Neuronal stem cell (in vitro differentiated cells): ENCODE results near the gene PDE2A.

Source experiments
- DNase-seq: peaks from one replicate; pipeline ENCODE4 v3.0.0-alpha.2; 2013; ENCODE audit warnings: low spot score
- H2AFZ ChIP-seq: one replicate; pipeline ENCODE4 v1.6.1; 2013; ENCODE audit warnings: mild to moderate bottlenecking, low read length, inconsistent platforms
- H2AK5ac ChIP-seq: 2 replicates; pipeline ENCODE4 v1.6.1; 2013; ENCODE audit warnings: low read depth, mild to moderate bottlenecking, inconsistent platforms, low read length, moderate library complexity, mixed read lengths
- H2BK120ac ChIP-seq: 2 replicates; pipeline ENCODE4 v1.6.1; 2013; ENCODE audit warnings: low read depth, mild to moderate bottlenecking, inconsistent platforms, low read length, moderate library complexity, mixed read lengths
- H2BK12ac ChIP-seq: one replicate; pipeline ENCODE4 v1.6.1; 2013; ENCODE audit warnings: low read length, inconsistent platforms
- H2BK15ac ChIP-seq: 2 replicates; pipeline ENCODE4 v1.6.1; 2013; ENCODE audit warnings: mild to moderate bottlenecking, low read length, inconsistent platforms, mixed read lengths
- H2BK5ac ChIP-seq: one replicate; pipeline ENCODE4 v1.6.1; 2013; ENCODE audit warnings: inconsistent platforms, mild to moderate bottlenecking, low read length, moderate library complexity
- H3K14ac ChIP-seq: one replicate; pipeline ENCODE4 v1.6.1; 2013; ENCODE audit warnings: low read length, inconsistent platforms
- H3K18ac ChIP-seq: 2 replicates; pipeline ENCODE4 v1.6.1; 2013; ENCODE audit warnings: low read length, inconsistent platforms
- H3K23ac ChIP-seq: 2 replicates; pipeline ENCODE4 v1.6.1; 2013; ENCODE audit warnings: low read depth, mild to moderate bottlenecking, mixed read lengths, low read length, inconsistent platforms; ENCODE audit not compliant: poor library complexity
- H3K27ac ChIP-seq: replicated peaks from 3 replicates; pipeline ENCODE4 v1.5.1; 2013; ENCODE audit warnings: low read length, inconsistent platforms
- H3K27me3 ChIP-seq, 3 experiments: 2 replicates each; pipeline ENCODE4 v1.6.1; 2013; ENCODE audit warnings: low read length in 3 of 3, mild to moderate bottlenecking in 2 of 3, inconsistent platforms in 1 of 3, low read depth in 1 of 3, mixed read lengths in 1 of 3, moderate library complexity in 1 of 3; ENCODE audit not compliant: control insufficient read depth in 3 of 3, insufficient read depth in 3 of 3
- H3K36me3 ChIP-seq, 2 donors: replicated peaks in 1 of 2; 2 replicates each; pipeline ENCODE4 v1.6.1; 2013; ENCODE audit warnings: low read length in 2 of 2; ENCODE audit not compliant: control insufficient read depth in 2 of 2, insufficient read depth in 2 of 2
- H3K4ac ChIP-seq: 2 replicates; pipeline ENCODE4 v1.6.1; 2013; ENCODE audit warnings: inconsistent platforms, mild to moderate bottlenecking, low read length, moderate library complexity
- H3K4me1 ChIP-seq, 2 donors: 1 replicate in 1 of 2; 2 replicates in 1 of 2; pipeline ENCODE4 v1.6.1; 2013; ENCODE audit warnings: low read length in 2 of 2, low read depth in 1 of 2; ENCODE audit not compliant: control insufficient read depth in 2 of 2, insufficient read depth in 1 of 2
- H3K4me2 ChIP-seq: one replicate; pipeline ENCODE4 v1.6.1; 2013; ENCODE audit warnings: mild to moderate bottlenecking, low read length, inconsistent platforms; ENCODE audit not compliant: insufficient read depth, poor library complexity, severe bottlenecking
- H3K4me3 ChIP-seq, 2 donors: 2 replicates each; pipeline ENCODE4 v1.5.1; 2013; ENCODE audit warnings: low read length in 2 of 2, mild to moderate bottlenecking in 2 of 2, inconsistent platforms in 1 of 2, moderate library complexity in 1 of 2
- H3K79me1 ChIP-seq: one replicate; pipeline ENCODE4 v1.6.1; 2013; ENCODE audit warnings: low read depth, mild to moderate bottlenecking, inconsistent platforms, low read length, moderate library complexity
- H3K9ac ChIP-seq: one replicate; pipeline ENCODE4 v1.6.1; 2013; ENCODE audit warnings: mild to moderate bottlenecking, low read depth, low read length, inconsistent platforms; ENCODE audit not compliant: poor library complexity
- H3K9me3 ChIP-seq, 2 donors: replicated peaks in 1 of 2; 2 replicates each; pipeline versions ENCODE3 to v1.6.1; 2013; ENCODE audit warnings: low read length in 2 of 2, mild to moderate bottlenecking in 2 of 2, inconsistent platforms in 1 of 2, low read depth in 1 of 2, mixed read lengths in 1 of 2, moderate library complexity in 1 of 2; ENCODE audit not compliant: control insufficient read depth in 2 of 2, insufficient read depth in 1 of 2
- H4K8ac ChIP-seq: one replicate; pipeline ENCODE4 v1.6.1; 2013; ENCODE audit warnings: low read depth, mild to moderate bottlenecking, inconsistent platforms, low read length, moderate library complexity
- H4K91ac ChIP-seq: one replicate; pipeline ENCODE4 v1.6.1; 2013; ENCODE audit warnings: low read length, low read depth, mild to moderate bottlenecking, inconsistent platforms; ENCODE audit not compliant: poor library complexity
- WGBS, 2 donors: extraction: QIAGEN DNeasy Blood & Tissue Kit; methylation state at CpG; one replicate each; pipeline ENCODE4 v1.1.7; 2013; ENCODE audit warnings: missing lambda C conversion rate in 2 of 2, mixed read lengths in 1 of 2; ENCODE audit not compliant: insufficient read length in 2 of 2, insufficient replicate concordance in 1 of 2; ENCODE audit errors: extremely low coverage in 2 of 2; 5-methylcytosine and 5-hydroxymethylcytosine counted together

Gene PDE2A

GRCh38 chr11:72671152-72672099 is 2.8 kb downstream of the PDE2A start:
- H3K27ac ChIP-seq, result no peak overlapping the region
- no peak for DNase-seq
- H3K4me3 ChIP-seq, result no peak overlapping the region
- no peak overlapping the region for H3K4me2 ChIP-seq
- H2AFZ ChIP-seq, result no peak overlapping the region
- peaks cover 6 to 11% of the 10 kb centered on the region in 2 donors for H3K4me1 ChIP-seq
- no peak overlapping the region for H2AK5ac ChIP-seq
- H3K18ac ChIP-seq, result no peak overlapping the region
- no peak overlapping the region for H2BK5ac ChIP-seq
- no peak overlapping the region for H3K14ac ChIP-seq
- no peak overlapping the region for H3K4ac ChIP-seq
- H4K91ac ChIP-seq, result no peak overlapping the region
- no peak overlapping the region for H3K23ac ChIP-seq
- no peaks in the 10 kb centered on the region for H3K36me3 ChIP-seq
- H2BK12ac ChIP-seq, result no peak overlapping the region
- no peak overlapping the region for H3K9ac ChIP-seq
- peaks cover 4 to 12% of the 10 kb centered on the region in 2 donors for H3K9me3 ChIP-seq
- H3K27me3 ChIP-seq, result peaks cover 0 to 55% (median 24%) of the 10 kb centered on the region in 3 experiments
- no CpG with 5 or more reads among the region's 8 CpGs for WGBS, 2 donors
- no peak overlapping the region for H4K8ac ChIP-seq
- H2BK15ac ChIP-seq, result no peak overlapping the region
- H3K79me1 ChIP-seq, result no peaks in the 10 kb centered on the region
- no peak overlapping the region for H2BK120ac ChIP-seq

DNA sequence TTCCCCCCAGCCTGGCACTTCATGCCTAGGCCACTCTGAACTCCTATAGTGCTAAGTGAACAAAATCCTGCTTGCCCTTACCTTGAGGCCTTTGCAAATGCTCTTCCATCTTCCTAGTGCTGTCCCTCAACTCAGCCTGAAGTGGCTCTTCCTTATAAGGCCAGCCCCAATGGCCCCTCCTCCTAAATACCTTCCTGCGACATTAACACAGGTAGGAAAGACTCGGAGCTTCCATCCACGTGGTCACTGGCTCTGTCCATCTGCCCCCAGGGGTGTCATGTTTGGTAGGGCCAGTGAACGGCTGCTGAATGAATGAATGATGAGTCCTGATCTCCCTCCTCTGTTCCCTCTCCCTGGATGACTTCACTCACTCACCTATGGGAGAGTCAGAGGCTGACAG is 4.2 kb downstream of the PDE2A start:
- H3K27me3 ChIP-seq, result peaks cover 0 to 41% (median 14%) of the 10 kb centered on the region in 3 experiments
- no peak overlapping the region for H3K18ac ChIP-seq
- peak overlapping the region; percentile 2 for H2BK5ac ChIP-seq
- no peak overlapping the region for H2AK5ac ChIP-seq
- no peaks in the 10 kb centered on the region for H3K79me1 ChIP-seq
- H3K4ac ChIP-seq, result no peak overlapping the region
- no CpG with 5 or more reads among the region's 4 CpGs for WGBS, 2 donors
- H4K8ac ChIP-seq, result no peak overlapping the region
- H3K36me3 ChIP-seq, result no peaks in the 10 kb centered on the region
- H2BK12ac ChIP-seq, result no peak overlapping the region
- H3K23ac ChIP-seq, result no peak overlapping the region
- no peak overlapping the region for H2AFZ ChIP-seq
- no peak overlapping the region for H3K27ac ChIP-seq
- no peak overlapping the region for H3K14ac ChIP-seq
- H3K9ac ChIP-seq, result no peak overlapping the region
- H2BK15ac ChIP-seq, result no peak overlapping the region
- no peak for DNase-seq
- H3K4me2 ChIP-seq, result no peak overlapping the region
- H2BK120ac ChIP-seq, result no peak overlapping the region
- H3K4me1 ChIP-seq, result peaks cover 6 to 11% of the 10 kb centered on the region in 2 donors
- peaks cover 4 to 12% of the 10 kb centered on the region in 2 donors for H3K9me3 ChIP-seq
- H4K91ac ChIP-seq, result no peak overlapping the region
- no peak overlapping the region for H3K4me3 ChIP-seq

DNA sequence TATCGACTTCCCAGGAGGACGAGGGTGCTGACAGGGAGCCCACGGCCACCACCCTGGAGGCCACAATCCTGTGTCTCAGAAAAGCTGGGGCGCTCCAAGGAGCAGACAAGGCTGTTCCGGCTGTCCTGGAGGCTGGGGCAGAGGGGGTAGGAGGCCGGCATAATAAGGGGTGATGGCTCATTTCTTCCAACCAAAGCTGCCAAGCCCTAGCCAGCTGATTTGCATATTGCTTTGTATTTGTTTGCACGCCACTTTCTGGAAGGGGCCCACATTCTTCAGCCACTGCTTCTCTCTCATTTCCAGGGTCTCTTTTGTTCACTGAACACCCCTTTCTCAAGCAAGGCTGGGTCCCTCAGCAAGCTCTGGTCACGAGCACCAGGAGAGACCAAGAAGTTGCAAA is 4.7 kb downstream of the PDE2A start:
- Histone ChIP-seq H3K23ac (no peak overlapping the region), H2BK120ac (no peak overlapping the region), H3K9ac (no peak overlapping the region), H3K4me2 (no peak overlapping the region), H3K18ac (no peak overlapping the region), H3K4me3 (no peak overlapping the region), H3K14ac (no peak overlapping the region), H3K4ac (no peak overlapping the region), H2BK12ac (no peak overlapping the region), H3K36me3 (no peaks in the 10 kb centered on the region), H3K79me1 (no peaks in the 10 kb centered on the region), H3K9me3 (peaks cover 4 to 12% of the 10 kb centered on the region in 2 donors), H2BK15ac (peak overlapping the region; percentile 59), H4K8ac (no peak overlapping the region), H3K27me3 (peaks cover 0 to 36% (median 11%) of the 10 kb centered on the region in 3 experiments), H2BK5ac (peak overlapping the region; percentile 2), H3K27ac (no peak overlapping the region), H2AK5ac (no peak overlapping the region), H4K91ac (no peak overlapping the region), H2AFZ (no peak overlapping the region), H3K4me1 (peaks cover 6 to 11% of the 10 kb centered on the region in 2 donors)
- no CpG with 5 or more reads among the region's 8 CpGs for WGBS, 2 donors
- no peak for DNase-seq

GRCh38 chr11:72668629-72669347 is 5.4 kb downstream of the PDE2A start:
- Histone ChIP-seq H3K9me3 (peaks cover 4 to 12% of the 10 kb centered on the region in 2 donors), H2AK5ac (no peak overlapping the region), H3K4me3 (peak overlapping the region in 1 of 2 donors; percentile 24), H4K91ac (no peak overlapping the region), H3K23ac (no peak overlapping the region), H3K27me3 (peaks cover 0 to 30% (median 4%) of the 10 kb centered on the region in 3 experiments), H3K14ac (no peak overlapping the region), H3K79me1 (no peaks in the 10 kb centered on the region), H3K9ac (peak overlapping the region; percentile 5), H2BK120ac (no peak overlapping the region), H2BK12ac (no peak overlapping the region), H3K18ac (no peak overlapping the region), H3K4me2 (no peak overlapping the region), H2BK5ac (no peak overlapping the region), H2AFZ (no peak overlapping the region), H3K4me1 (peaks cover 3 to 6% of the 10 kb centered on the region in 2 donors), H3K36me3 (no peaks in the 10 kb centered on the region), H3K27ac (no peak overlapping the region), H2BK15ac (no peak overlapping the region), H3K4ac (no peak overlapping the region), H4K8ac (no peak overlapping the region)
- no CpG with 5 or more reads among the region's 7 CpGs for WGBS, 2 donors
- peak; percentile 51 for DNase-seq
